Breast epithelium (tissue), 3 donors: ENCODE measurements around the gene SLC16A12.

Experiments used
- CTCF ChIP-seq, 3 donors: fragments of 450-650 bp; IDR thresholded peaks; one replicate each; pipeline ENCODE4 v1.5.1; 2016 to 2017; ENCODE audit warnings: antibody characterized with exemption in 3 of 3, mild to moderate bottlenecking in 3 of 3, moderate library complexity in 3 of 3
- POLR2AphosphoS5 ChIP-seq, 3 donors: sonication (generic); formaldehyde crosslinking; IDR thresholded peaks; one replicate each; pipeline ENCODE4 v1.6.1; 2017; ENCODE audit warnings: antibody characterized with exemption in 3 of 3

- TF ChIP-seq CTCF (IDR thresholded peaks at IDR 0.05) (peak in 2 of 3 donors; percentile 19 to 32), POLR2AphosphoS5 (IDR thresholded peaks at IDR 0.05) (peak in 1 of 3 donors; percentile 3)
Measured at GRCh38 chr10:89414879-89415821, 120.2 kb downstream of the SLC16A12 start.
